ENCODE data around the gene ZNF407.
"Not testable (repeated sequence)": the region's sequence is repeated elsewhere in the genome, so short reads cannot be mapped to it uniquely, and the experiment has no call there.

ZNF407 gene

DNA sequence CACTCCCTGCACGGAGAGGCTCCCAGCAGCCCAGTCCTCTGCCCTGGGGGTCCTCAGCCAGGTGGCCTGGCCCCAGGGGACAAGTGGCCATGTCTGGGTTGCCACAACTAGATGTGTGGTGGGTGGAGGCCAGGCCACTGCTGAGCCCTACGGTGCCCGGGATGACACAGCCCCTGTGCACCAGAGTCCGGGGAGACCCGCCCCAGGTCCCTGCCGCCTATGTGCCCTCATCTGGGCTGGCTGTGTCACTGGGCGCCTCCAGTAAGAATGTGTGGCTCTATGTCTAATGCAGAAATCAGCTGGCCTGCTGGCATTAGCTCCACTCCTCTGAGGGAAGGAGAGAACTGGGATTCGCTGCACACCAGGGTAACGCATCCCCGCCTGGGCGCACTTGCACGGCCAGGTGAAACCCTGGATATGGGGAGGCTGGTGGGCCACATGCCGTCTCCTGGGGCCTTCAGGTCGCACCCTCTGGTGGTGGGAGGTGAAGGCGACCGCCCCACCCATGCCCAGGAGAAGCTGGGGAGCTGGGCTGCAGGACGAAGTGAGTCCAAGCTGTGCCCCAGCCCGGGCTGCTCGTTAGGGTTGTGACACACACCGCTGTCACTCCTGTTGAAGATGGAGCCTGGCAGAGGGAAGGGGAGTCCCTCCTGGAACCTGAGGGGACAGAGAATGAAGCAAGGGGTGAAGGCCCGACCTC, 475.2 kb downstream of the ZNF407 start:
- DNase-seq (ENCODE audit: low read depth) = no peak

DNA sequence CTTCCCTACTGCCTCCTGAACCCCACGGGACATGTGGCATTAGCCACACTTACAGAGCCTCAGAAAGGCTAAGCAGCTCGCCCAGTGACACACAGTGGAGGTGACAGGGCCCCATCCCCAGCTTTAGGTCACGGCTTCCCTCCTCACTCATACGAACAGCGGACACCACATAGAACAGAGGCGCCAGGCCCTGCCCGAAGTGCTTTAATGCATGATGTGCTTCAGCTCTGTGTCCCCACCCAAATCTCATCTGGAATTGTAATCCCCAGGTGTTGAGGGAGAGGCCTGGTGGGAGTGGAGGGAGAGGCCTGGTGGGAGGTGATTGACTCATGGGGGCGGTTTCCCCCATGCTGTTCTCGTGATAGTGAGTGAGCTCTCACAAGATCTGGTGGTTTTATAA, 476.0 kb downstream of the ZNF407 start:
- DNase-seq (ENCODE audit: low read depth) = no peak

DNA sequence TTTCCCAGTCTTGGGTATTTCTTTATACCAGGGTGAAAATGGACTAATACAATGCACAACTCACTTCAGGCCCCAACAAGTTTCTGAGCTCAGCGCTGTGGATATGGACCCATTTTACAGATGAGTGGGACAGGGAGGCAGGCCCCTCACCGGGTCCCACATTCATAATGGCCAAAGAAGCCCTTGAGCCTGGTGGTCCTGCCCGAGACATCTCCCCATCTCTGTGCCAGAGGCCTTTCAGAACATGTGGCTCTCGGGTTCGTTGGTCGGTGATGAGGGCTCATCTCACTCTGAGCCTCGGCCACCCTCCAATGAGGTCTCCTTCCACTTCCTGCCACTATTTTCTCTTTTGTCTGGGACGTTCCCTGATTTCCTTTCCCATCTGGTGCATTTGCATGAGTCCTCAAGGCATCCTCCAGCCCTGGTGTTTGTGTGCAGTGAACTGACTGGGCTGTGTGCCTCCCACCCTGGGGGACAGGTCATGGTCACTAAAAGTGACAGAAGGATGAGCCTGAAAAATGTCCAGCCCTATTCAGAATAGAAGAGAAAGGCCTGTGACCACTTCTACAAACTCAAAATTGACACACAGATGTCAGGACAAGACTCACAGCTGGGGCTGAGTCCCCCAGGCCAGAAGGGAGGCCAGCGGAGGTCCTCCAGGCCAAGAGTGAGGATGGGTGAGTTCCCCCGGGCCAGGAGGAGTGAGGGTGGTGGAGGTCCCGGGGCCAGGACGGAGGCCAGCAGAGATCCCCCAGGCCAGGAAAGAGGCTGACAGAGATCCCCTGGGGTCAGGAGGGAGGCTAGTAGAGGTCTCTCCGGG, 476.7 kb downstream of the ZNF407 start:
- DNase-seq (ENCODE audit: low read depth) = no peak

DNA sequence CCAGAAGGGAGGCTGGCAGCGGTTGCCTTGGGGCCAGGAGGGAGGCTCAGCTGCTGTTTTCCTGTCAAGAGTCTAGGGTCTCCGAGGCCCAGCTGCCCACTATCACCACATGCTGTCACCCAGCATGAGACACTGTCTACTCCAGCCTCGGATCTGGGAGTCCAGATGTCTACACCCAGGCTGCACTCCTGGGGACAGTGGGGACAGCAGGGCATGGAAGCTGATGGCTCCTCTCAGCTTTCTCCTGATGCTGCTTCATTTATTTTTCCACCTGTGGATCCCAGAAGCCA, 477.3 kb downstream of the ZNF407 start:
- DNase-seq (ENCODE audit: low read depth) = no peak

DNA sequence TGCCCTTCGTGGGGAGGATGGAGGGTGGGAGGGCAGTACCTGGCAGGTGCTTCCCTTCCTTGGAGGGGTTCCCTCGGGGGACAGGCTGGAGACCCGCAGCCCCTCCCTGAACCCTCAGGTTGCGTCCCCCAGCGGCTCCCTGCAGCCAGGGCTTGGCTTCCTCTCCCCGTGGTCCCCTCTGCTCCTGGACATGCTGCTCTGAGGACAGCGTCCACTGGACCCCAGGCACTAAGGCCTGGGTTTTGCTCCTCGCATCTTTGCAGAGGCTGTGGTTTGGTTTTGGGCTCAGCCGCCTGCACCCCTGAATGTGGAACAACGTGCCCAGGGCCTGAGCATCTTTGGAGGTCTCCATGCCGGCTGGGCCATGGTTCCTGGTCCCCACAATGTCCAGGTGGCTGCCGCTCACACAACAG, 477.8 kb downstream of the ZNF407 start:
- no peak for DNase-seq (ENCODE audit: low read depth)

DNA sequence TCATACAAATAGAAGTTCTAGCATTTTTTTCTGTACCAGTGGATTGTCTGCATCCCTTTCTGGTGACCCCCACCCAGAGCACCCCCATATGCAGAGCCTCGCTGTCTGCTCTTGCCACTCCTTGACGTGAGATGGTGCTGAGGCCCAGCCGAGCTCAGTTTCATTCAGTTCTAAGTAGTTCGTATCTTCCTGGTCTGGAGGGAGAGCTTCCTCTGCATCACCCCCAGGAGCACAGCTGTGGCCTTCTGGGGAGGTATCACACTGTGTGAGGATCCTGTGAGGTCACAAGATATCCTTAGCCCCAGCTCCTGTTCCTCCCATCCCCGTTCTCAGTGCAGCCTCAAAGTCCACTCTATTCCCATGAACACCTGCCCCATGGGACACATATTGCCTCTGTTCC, 478.6 kb downstream of the ZNF407 start:
- no peak for DNase-seq (ENCODE audit: low read depth)

DNA sequence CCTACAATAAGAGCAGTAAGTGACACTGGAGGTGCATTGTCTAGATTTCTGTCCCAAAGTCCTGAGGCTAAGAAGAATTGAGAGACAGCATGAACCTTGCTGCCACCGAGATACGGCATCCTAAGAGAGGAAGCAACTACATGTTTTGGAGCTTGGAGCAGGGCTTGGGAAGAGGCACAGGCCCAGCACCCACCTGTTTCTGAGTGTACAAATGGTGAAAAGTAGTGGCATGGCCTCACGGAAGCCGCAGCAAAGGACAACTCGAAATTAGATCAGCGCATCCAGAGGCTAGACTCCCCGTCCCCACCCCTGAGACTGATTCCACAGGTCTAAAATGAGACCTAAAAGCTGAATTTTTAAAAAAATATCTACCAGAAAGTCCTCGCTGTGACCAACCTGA, 483.8 kb downstream of the ZNF407 start:
- no peak for DNase-seq (ENCODE audit: low read depth)

DNA sequence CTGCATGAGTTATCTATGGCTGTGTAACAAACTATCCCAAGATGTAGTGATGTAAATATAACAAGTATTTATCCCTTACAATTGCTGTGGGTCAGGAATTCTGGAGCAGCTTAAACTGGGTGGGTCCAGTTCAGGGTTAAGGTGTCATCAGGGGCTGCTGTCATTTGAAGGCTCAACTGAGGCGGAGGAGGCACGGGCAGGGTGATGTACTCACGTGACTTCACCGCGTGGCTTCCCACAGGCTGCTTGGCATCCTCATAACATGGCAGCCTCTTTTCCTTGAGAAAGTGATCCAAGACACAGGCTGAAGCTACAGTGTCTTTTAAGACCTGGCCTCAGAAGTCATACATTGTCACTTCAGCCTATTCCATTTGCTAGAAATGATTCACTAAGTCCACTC, 485.5 kb downstream of the ZNF407 start:
- DNase-seq (ENCODE audit: low read depth) = no peak

DNA sequence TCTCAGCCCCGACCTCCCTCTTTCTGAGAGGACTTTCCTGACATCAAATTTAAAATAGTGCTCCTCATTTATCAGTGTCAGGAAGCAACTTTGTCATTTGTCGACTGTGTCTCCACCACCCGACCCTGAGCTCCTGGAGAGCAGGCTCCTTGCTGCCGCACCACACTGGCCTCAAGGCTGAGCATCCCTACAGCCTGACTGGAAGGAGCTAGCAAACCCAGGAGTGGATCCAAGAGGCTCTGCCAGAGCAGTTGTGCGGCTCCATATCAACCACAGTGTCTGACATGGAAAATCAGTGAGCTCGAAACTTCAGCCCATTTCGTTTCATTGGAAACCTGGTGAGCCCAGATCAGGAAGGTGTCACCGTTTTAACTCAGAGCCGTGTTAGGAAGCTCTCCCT, 486.1 kb downstream of the ZNF407 start:
- no peak for DNase-seq (ENCODE audit: low read depth)

DNA sequence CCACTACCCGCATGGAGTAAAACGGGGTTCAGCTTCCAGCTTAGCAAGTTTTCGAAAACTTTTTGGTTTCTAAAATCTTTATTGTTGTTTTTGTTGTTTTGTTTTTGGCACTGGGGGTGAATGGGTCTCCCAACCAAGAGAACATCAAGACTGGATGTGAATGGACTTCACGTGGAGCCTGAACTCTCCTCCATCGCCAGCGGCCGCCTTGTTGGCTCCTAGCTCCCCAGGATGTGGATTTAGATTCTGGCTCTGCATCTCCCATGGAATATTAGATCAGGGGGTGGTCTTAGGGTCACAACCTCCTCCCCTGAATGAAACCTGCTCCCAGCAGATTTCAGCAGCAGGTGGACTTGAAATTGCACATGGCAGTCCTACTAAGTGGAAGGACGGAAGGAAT, 488.0 kb downstream of the ZNF407 start:
- DNase-seq (ENCODE audit: low read depth) = not testable (repeated sequence)

DNA sequence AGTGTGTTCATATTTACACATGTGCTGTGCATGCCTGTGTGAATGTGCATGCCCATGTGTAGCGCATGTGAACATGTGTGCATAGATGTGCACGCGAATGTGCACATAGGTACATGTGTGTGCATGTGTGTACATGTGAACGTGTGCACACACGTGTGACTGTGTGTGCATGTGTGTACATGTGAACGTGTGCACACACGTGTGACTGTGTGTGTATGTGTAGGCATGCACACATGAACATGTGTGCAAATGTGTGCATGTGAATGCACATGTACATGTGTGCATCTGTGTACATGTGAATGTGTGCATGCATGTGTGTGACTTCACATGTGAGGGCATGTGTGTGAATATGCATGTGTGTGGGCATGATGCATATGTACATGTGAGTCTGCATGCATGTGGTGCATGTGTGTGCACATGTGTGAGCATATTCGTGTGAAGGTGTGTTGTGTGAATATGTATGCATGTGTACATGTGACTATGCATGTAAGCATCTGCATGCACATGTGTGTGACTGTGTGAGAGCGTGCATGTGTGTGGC, 488.9 kb downstream of the ZNF407 start:
- DNase-seq (ENCODE audit: low read depth) = no peak

DNA sequence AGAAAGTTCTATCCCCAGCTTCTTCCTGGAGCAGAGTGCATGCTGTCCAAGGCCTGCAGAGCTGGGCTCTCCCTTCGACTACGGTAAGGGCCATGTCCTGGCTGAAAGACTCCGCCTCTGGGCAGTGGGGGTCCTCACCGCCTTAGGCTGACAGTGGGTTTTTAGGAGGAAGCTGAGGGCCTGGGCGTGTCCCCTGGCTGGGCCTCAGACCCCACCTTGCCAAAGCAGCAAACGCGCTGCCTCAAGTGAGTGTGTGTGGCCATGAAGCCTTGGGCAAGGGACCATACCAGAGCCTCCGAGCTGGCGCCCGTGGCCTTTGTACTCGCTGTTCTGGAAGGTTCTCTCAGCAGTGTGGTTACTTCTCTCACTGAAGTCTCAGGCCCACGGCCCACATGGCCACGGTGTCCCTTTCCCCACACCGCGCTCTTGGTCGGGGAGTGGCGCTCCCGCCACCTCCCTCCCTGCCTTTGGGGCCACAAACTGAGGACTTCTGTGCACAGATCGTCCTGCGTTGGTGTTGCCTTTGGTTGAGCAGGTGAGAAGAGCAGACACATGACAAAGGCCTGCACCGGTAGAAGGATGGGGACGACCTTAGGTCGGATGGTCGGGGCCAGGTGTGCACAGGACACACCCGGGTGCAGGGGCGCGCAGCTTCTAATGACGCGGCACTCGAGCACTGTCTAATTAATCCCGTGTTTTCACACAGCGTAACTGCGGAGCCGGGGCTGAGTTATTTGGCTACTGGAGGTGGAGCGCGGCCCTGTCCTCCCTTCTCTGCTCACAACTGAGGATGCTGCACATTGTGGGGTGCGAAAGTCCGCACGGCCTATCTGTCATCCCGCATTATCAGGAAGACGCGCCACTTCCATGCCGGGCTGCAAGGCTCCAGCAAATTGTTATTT, 489.7 kb downstream of the ZNF407 start:
- no peak for DNase-seq (ENCODE audit: low read depth)

DNA sequence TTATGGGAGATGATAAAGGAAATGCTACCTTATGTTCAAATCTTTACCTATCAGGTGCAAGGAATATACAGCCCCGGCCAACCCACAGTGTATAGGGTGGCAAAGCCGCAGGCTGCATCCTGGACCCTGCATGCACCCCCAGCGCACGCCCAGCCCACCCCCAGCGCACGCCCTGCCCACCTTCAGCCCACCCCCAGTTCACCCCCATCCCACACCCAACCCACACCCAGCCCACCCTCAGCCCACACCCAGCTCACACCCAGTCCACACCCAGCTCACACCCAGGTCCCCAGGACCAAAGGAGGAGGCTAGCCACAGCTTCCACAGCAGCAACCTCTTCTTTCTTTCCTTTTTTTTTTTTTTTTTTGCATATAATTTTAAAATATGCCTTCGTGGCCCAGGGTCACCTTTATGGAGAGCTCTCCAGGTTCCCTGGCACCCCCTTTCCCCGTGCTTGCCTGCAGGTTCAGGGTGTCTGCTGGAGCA, 490.4 kb downstream of the ZNF407 start:
- no peak for DNase-seq (ENCODE audit: low read depth)

DNA sequence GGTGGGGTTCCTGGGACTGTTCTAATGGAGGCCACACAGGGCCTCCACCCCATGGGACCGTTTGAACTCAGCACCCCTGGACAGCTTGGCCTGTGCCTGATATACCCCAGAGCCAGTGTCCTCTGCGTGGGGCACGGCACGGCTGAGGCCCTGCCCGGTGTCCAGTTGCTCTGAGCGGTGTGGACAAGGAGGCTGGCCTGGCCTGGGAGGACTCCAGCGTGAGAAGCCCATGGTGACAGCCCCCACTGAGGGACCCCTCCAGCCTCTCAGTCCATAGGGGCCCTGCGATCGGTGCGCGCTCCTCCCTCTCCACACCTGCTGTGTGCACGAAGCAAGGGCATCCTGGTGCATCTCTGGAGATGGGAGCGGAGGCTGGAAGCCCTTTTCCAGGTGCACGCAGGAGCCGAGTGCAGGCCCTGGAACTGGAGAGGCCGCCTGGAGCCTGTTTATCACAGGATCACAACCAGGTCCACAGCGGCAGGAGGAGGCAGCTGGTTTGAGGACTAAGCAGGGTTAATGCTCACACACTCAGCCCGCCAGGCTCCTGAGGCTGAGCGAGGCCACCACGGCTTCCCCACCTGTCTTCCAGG, 491.0 kb downstream of the ZNF407 start:
- no peak for DNase-seq (ENCODE audit: low read depth)

DNA sequence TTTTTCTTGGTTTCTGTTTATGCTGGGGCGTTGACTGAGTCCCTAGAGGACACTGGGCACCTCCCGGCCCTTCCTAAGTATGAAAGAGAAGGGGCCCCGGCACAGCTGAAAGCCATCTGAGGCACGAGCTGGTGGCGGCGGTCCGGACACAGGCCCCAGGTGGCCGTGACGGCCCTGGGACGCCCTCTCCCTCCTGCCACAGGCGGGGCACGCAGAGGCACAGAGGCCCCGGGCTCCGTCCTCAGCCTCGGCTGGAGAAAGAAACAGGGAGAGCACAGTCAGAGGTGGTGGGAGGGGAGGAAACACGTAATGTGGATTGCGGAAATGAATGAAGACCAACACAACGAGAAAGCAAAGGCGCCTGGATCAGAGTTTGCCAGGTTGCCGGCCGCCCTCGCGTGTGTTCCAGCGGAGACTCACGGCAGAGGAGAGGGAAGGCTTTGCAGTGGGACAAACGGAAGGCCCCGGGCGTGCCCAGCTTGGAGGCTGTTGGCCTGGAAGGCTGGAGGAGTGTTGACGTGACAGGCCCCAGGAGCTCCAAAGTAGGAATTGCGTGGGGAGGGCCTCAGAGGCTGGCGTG, 492.2 kb downstream of the ZNF407 start:
- no peak for DNase-seq (ENCODE audit: low read depth)

DNA sequence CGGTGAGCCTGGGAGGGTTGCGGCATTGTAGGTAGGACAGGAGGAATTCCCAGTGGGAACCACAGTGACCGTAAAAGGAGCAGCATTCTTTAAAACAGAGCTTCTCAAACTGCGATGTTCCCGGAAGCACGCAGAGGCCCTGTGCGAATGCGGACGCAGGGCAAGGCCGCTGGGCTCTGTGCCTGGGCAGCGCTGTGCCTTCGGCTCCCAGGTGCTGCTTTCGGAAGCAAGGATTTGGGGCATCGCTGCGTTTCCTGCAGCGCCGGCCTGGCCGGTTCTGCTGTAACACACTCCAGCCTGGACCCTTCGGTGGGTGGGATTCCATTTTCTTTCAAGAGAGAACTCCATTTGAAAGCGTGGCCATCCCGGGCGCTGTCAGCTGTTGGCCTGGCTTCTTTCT, 492.7 kb downstream of the ZNF407 start:
- no peak for DNase-seq (ENCODE audit: low read depth)

DNA sequence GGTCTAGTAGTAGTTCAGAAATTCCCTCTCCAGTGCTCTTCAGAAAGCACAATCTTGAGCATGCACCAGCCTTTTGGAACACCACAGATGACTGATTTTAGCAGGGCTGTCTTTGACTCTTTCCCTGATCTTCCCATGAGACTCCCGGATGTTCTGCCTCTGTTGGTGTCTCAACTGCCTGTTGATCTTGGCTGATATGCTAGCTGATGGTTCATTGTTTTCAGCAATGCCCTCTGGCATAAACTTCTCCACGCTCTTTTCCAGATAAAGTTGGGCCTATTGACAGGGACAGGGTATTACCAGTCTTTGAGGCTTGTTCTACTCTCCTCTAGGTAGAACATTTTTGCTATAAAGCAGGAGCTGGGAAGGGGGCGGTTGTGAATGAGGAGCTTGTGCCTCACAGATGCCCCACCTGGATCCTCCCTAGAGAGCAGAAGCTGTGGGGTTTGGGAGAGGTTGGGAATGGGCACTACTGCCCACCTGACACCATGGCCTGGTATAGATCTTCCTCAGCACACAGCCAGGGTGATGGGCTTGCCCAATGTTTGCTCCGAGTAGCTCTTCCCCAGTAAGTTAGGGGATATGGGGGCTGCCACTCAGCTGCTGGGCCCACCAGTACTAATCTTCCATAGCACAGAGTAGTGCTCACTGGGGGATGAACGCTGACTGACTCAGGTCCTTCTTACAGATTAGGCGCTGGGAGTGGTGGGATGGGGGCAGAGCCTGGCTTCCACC, 500.0 kb downstream of the ZNF407 start:
- DNase-seq (ENCODE audit: low read depth) = no peak

DNA sequence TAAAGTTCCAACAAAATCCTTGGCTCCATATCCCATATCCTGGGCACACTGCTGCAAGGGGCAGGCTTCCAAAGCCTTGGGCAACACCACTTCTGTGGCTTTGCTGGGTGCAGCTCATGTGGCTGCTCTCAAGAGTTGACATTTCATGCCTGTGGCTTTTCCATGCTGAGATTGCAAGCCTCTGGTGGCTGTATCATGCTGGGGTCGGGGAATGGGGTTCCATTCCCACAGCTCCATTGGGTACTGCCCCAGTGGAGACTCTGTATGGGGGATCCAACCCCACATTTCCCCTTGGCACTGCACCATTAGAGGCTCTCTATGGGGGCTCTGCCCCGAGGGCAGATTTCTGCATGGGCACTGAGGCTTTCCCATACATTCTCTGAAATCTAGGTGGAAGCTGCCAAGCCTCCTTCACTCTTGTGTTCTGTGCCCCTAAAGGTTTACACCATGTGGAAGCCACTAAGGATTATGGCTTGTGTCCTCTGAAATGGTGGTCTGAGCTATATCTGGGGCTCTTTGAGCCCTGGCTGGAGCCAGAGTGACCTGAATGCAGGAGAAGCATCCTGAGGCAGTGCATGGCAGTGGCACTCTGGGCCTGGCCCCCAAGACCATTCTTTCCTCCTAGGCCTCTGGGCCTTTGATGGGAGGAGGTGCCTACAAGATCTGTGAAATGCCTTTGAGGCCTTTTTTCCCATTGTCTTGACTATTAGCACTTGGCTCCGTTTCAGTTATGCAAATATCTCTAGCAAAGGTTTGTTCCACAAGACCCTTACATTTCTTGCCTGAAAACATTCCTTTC, 503.4 kb downstream of the ZNF407 start:
- no peak for DNase-seq (ENCODE audit: low read depth)

DNA sequence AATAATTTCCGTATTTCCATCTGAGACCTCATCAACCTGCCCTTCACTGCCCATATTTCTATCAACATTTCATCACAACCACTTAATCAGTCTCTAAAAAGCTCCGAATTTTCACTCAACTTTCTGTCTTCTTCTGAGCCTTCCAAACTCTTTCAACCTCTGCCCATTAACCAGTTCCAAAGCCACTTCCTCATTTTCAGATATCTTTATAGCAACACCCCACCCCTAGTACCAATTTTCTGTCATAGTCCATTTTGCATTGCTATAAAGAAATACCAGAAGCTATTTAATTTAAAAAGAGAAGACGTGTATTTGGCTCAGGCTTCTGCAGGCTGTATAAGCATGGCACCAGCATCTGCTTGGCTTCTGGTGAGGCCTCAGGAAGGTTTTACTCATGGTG, 504.2 kb downstream of the ZNF407 start:
- DNase-seq (ENCODE audit: low read depth) = no peak

DNA sequence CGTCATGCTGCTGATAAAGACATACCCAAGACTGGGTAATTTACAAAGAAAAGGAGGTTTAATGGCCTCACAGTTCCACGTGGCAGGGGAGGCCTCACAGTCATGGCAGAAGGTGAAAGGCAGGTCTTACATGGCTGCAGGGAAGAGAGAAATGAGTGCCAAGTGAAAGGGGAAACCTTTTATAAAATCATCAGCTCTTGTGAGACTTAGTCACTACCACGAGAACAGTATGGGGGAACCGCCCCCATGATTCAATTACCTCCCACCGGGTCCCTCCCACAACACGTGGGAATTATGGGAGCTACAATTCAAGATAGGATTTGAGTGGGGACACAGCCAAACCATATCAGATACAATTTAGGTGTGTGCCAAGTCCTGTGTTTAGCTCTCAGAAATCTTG, 506.4 kb downstream of the ZNF407 start:
- not testable (repeated sequence) for DNase-seq (ENCODE audit: low read depth)

All from HS-27A (cell line).